NCI-H524 (cell line): Measurements from ENCODE around the gene VPS52.
"Not testable (repeated sequence)": the region's sequence is repeated elsewhere in the genome, so short reads cannot be mapped to it uniquely, and the experiment has no call there.

ENCODE experiments used
- DNase-seq, 2 experiments: peaks; one replicate each; lab custom pipeline; 2025; lab: John Stamatoyannopoulos, UW

The VPS52 gene

DNA sequence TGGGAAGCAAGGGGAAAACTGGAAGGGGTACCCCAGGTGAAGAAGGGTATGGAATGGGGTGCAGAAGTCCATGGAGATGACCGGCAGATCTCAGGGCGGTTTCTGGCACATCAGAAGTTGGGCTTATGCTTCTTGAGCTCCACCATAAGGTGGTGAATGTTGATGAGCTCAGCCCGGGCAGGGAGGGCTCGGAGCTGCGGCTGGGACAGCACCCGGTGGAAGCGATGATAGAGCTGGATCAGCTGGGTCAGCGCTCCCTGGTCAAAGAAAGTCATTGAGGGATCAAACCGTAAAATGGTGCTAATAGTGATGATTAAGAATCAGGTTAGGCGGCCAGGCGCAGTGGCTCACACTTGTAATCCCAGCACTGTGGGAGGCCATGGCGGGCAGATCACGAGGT is 20.9 kb downstream of the VPS52 start:
- DNase-seq: no peak

- peak; percentile 38 to 78 for DNase-seq
Observed at GRCh38 chr6:33249732-33250630, 21.7 kb downstream of the VPS52 start.

DNA sequence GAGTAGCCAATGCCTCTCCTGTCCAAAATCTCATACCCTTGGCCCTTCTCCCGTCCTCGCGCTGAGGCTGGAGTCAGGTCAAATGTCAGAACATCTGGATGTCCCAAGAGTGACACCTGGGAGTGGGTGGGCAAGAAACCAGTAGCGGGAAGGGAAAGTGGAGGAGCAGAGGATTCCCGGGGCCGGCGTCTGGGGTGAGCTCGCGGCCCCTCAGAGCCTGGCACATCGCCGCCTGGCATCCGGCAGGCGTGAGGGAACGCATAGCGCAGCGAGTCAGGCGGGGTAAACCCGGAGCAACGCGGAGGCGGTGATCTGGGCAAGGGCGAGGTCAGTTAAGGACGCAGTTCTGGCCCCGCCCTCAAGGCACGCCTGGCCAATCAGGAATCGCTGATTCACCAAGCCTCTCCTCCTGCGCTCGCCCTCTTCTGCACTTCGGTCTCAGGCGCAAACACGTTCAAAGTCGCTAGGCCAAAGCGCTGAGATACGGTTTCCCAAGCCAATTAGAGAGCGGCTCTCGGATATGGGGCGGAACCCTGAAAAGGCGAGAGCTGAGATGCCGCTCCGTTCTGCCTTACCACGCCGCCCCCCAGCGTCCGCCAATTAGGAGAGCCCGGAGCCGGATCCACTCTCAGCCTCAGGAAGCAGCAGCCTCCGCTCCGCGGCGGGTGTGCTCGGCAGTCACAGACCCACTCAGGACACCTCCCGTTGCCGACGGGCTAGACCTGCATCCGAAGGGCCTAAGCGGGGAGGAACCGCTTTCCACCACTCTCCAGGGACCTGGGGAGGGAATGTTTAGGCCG is 22.5 kb downstream of the VPS52 start:
- DNase-seq: peak; percentile 99

DNA sequence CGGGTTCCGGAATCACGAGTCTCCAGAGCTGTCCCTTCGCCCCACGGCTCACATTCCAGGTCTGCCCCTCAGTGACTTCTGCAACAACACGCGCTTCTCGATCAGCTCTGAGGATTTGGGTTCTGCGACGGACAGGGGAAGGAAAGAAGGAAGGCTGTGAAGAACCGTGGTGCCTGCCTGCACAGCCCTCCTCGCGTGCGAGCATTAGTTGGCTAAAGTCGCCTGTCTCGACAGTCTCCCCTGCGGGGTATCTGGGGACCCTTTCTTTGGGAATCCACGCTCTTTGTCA is 23.1 kb downstream of the VPS52 start:
- DNase-seq: peak; percentile 71 to 73

GRCh38 chr6:33247977-33248642 is 23.6 kb downstream of the VPS52 start:
- peak; percentile 78 to 89 for DNase-seq

DNA sequence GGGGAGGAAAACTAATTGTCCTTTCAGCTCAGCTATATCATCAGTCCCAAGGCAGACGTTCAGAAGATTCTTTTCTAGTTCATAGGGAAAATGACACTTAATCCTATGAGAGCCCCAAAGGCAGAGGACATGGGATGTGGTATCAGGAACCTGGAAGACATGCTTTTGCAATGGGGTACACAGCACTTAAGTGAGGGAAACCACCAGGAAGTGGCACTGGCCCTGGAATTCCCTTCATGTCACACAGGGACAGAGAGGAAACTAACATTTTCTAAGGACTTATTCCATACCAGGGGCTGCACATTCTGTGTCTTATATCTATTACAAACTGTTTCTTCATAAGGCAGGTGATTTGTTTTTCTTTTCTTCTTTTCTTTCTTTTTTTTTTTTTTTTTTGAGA is 28.2 kb downstream of the VPS52 start:
- DNase-seq: no peak

DNA sequence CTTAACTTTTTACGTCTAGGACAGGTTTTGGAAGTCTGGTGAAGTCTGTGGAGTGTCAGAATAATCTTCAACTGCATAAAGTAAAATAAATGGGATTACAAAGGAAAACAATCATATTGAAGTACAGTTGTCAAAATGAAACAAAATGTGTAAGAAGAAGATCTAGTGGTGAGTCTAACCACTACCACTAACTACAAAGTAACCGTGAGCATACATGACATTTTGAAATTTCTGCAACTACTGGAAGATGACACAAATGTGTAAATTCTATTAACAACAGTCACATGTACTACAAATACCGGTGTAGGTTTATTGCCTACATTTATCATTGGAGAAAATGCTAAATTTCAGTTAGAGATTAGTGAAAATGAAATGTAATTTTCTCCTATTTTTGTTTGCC is 29.7 kb downstream of the VPS52 start:
- DNase-seq: no peak

- DNase-seq: no peak
Observed at GRCh38 chr6:33237741-33238140, 33.9 kb downstream of the VPS52 start.

GRCh38 chr6:33236852-33237251 is 34.8 kb downstream of the VPS52 start:
- DNase-seq: no peak

DNA sequence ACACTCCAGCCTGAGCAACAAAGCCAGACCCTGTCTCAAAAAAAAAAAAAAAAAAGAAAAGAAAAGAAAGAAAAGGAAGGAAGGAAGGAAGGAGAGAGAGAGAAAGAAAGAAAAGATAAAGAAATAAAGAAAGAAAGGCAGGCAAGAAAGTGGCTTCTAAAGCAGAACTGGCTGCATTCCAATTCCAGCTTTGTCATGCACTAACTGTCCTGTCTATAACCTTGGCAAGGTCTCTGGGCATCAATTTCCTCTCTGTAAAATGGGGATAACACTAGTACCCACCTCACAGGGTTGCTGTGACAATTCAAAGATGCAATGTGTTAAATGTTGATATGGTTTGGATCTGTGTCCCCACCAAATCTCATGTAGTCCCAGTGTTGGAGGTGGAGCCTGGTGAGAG is 35.3 kb downstream of the VPS52 start:
- no peak for DNase-seq

- DNase-seq: peak in 1 of 2 experiments; percentile 29
Observed at GRCh38 chr6:33235221-33235634, 36.4 kb downstream of the VPS52 start.

GRCh38 chr6:33226503-33227120 is 45.1 kb downstream of the VPS52 start:
- DNase-seq: not testable (repeated sequence)

DNA sequence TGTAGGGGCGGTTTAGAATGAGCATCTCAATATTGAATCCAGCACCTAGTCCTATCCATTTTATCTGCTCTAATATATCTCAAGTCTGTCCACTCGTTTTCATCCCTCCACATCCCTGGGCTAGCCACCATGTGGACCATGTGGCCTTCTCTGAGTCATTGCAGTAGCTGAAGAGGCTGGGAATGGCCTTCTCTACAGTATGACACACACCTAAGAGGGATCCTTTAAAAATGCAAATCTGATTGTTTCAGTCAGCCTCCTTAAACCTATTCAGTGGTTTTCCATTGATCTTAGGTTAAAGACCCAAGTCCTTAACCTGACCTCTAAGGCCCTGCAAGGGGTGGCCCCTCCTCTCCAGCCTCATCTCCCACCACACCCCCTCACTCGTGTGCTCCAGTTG is 54.0 kb downstream of the VPS52 start:
- no peak for DNase-seq

- DNase-seq: no peak
Observed at GRCh38 chr6:33217246-33217645, 54.4 kb downstream of the VPS52 start.

DNA sequence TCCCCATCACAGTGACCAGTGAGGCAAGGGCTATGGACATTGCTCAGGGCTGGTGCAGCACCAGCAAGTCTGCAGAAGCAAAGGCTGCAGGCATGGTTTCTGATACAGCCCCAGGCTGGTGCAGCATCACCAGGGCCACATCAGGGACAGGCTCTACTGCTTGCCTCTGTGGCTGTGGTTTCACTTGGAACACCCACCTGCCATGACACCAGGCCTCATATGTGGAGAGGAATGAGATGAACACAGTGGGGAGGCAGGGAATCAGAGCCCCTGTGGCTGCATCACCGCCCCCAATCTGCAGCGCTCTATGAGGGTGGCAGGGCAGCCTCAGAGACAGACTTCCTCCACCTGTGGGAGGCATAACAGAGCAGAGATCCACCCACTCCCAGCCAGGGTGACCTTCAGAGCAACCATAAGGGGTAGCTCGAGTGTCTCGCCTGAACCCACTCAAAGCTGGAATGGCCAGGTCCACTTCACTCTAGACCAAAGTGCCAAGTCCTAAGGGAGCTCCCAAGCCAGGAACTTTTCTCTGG is 55.5 kb downstream of the VPS52 start:
- DNase-seq: no peak

DNA sequence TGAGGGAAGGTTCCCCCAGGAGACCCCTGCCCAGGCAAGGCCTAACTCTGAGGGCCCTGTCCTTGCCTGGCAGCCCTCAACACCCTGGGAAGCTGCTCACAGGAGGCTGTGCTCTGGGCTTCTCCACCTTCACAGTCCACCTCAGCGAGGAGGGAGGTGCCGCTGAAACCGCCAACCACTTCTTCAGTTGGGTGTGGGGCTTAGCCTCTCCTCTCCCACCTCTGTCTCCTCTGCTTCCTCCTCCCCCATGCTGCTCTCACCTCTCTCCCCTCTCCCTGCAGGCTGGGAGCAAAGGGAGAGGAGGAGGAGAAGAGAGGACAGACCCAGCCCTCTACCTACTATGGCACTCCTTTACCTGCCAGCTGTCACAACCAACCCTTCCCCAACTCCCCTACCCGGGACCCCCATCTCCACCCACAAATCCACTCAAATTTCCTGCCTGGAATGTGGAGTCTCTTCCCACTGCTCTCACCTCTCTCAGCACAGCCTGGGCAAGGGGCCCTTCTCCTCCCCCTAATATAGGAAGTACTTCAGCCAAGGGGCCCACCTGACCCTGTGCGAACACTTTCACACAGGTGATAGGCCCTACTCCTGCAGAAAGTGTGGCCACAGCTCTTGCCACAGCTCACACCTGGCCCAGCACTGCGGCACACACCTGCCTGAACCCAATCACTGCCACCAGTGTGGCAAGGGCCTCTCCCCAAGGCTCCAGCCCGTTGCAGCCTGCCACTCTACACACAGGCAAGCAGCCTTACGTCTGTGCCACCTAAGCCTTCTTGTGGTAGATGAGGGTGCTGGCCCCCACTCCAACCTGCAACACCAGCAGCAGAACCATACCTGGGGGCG is 56.2 kb downstream of the VPS52 start:
- DNase-seq: no peak

- no peak for DNase-seq
Observed at GRCh38 chr6:33213989-33214335, 57.7 kb downstream of the VPS52 start.

DNA sequence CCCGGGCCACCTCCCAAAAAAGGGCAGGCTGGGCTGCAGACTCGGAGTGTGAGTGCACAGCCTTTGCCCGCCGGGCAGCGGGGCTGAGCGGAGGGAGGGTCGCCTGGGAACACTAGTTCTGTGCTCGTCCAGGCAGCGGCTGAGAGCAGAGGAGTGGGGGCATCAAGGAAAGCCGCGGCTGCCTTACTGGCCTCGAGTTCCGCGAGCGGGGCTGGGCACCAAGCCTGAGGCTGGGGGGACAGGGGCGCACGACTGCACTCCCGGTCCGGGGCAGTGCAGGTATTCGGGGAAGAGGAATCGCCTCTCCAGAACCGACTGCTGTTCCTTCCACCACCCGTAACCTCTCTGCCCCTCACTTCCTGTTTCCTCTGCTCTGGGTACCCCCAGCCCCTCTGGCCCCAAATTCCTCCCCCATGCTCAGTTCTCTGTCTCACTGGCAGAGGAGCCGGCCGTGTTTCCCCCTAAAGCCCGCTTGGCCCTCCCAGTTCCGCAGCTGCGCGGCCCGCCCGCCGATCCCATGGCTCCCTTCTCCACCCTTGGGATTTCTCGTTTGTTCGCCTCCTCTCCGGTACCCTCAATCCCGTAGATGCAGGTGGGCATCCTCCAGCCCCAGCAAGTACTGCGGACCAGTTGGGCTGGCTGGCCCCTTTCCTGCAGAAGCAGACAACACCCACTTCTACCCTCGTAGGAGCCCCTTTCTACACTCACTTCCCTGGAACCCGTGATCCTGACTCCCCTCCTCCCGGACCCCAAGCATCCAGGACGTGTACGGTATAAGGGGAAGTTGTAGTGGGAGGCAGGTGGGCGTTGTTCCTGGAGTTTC is 58.3 kb downstream of the VPS52 start:
- no peak for DNase-seq

DNA sequence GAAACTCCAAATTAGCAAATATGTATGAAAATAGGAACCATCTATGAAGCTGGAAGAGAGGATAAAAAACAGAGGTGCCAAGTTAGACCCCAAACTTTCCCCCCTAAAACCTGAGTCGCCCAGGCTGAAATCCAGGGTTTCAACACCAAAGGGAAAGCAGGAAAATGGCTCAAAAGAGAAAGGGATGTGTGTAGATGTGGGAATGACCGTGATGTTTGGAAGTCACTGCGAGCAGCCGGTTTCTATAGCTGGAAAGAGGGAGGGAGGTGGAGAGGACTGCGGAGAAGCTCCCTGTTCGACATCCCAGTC is 58.9 kb downstream of the VPS52 start:
- DNase-seq: no peak

DNA sequence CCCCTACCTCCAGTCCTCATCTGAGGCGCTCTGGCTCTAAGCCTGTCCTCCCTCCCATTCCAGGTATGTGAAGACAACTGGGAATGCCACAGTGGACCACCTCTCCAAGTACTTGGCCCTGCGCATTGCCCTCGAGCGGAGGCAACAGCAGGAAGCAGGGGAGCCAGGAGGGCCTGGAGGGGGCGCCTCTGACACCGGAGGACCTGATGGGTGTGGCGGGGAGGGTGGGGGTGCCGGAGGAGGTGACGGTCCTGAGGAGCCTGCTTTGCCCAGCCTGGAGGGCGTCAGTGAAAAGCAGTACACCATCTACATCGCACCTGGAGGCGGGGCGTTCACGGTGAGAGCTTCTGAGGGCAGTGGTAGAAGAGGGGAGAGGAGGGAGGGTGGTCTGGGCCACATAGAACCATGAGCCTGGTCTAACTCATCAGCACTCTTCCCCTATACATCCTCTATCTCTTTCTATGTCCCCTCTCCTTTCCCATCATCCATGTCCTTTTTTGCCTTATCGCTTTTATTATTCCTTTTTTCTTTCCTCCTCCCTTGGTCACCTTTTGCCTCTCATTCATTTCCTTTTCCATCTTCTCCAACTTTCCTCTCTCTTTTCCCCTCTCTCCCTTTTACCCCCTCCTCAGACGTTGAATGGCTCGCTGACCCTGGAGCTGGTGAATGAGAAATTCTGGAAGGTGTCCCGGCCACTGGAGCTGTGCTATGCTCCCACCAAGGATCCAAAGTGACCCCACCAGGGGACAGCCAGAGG is 59.8 kb downstream of the VPS52 start:
- no peak for DNase-seq
